DOHH2 (cell line): Measurements from ENCODE around the gene FNBP1L.

Experiments
- CTCF ChIP-seq: fragments of 200-600 bp; sonication (generic); IDR thresholded peaks from one replicate; pipeline ENCODE4 v1.5.1; 2014; ENCODE audit warnings: antibody characterized with exemption, mild to moderate bottlenecking, low read depth, low read length; ENCODE audit not compliant: poor library complexity, severe bottlenecking
- EZH2phosphoT487 ChIP-seq: fragments of 200-600 bp; sonication (generic); IDR thresholded peaks from 2 replicates; pipeline ENCODE4 v1.6.1; 2017; ENCODE audit warnings: borderline replicate concordance, mild to moderate bottlenecking, antibody characterized with exemption, low read length, moderate library complexity, mixed read lengths

GRCh38 chr1:93585059-93585966 is 137.4 kb downstream of the FNBP1L start:
- TF ChIP-seq CTCF (no peak), EZH2phosphoT487 (no peak)
